Measurements from ENCODE around the gene MAFG. TPM values are rescaled to one million over a fixed set of nuclear protein-coding genes. Genes with fewer than 3 reads are reported as not detected.

The MAFG gene
- total and polyA plus RNA-seq, 2 of the 13 experiments (the other 11 are each of a cell fraction or from before 2014, with no cell fraction given): 14.5 to 20.0 TPM

DNA sequence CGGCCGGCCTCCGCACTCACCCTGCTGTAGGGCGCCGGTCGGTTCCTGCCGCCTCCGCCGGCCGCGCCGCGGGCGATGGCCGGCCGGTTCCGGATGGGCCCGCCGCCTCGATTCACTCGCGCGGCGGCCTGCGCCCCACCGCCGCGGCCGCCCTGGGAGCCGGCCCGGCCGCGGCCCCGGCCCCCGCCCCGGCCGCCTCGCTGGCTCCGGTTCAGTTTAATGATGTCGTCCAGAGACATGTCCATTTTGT is 36.3 kb downstream of the MAFG start:
- WGBS (ENCODE audit: low lambda C conversion rate): no CpG with 5 or more reads among the region's 40 CpGs
- H3K4me2 ChIP-seq (ENCODE audit: low read depth, low read length): peak overlapping the region; percentile 69; the same call in 1 of the 2 replicates
- FAIRE-seq (no peak), DNase-seq (ENCODE audit: low spot score) (no peak), ATAC-seq (no peak)
- H3K36me3 ChIP-seq (replicated peaks in 1 of 2; ENCODE audit: control insufficient read depth in 1 of 2, insufficient read depth in 2 of 2, low read length in 2 of 2): peaks cover 32 to 42% of the 10 kb centered on the region in 2 experiments
- H3K4me1 ChIP-seq (ENCODE audit: insufficient read depth, low read length): peaks cover 36% of the 10 kb centered on the region
- peaks cover 50% of the 10 kb centered on the region for H3K79me2 ChIP-seq (ENCODE audit: insufficient read depth, low read length)
- ChIA-PET POLR2A (interaction anchor here (1.0 to 2.7 kb wide), 12 partner anchors 11 to 207 kb away, joined by 3 to 23 read pairs (median 6); partner anchors contain the start of genes ARHGDIA, DCXR and NPB), CTCF (ENCODE audit: low intra/inter-chr PET ratio, low total read pairs) (interaction anchor here (1.0 kb wide), 1 partner anchor 131 kb away, joined by 3 read pairs; no protein-coding TSS in a partner anchor)
- H3K27me3 ChIP-seq (ENCODE audit: control insufficient read depth in 1 of 2, insufficient read depth in 2 of 2, low read length in 2 of 2): peaks cover 0 to 6% of the 10 kb centered on the region in 2 experiments; a peak in 2 of 5 replicates
- H3K9ac ChIP-seq (ENCODE audit: insufficient read depth, low read depth, low read length): peak overlapping the region; percentile 99
- H3K9me3 ChIP-seq (ENCODE audit: low read length): no peaks in the 10 kb centered on the region
- BruUV-seq (replicated peaks): no TSS peak
- in situ Hi-C loops (cut with HindIII; ENCODE audit: extremely low pct_ligation_motif_present, low pct_unique_long_range_greater_than_20kb): no loop called here
- no peak for TF ChIP-seq NR2F2 (IDR thresholded peaks at IDR 0.05; ENCODE audit: borderline replicate concordance, low read depth)
- peak overlapping the region; percentile 80 for H3K27ac ChIP-seq (ENCODE audit: extremely low read length, insufficient read depth, low read length)
- no peak overlapping the region for H2AFZ ChIP-seq (ENCODE audit: low read length)
- peak overlapping the region; percentile 94 to 98 (median 94) for H3K4me3 ChIP-seq (replicated peaks in 1 of 3; ENCODE audit: insufficient read depth in 1 of 3, low read depth in 2 of 3, low read length in 3 of 3)
- H4K20me1 ChIP-seq (ENCODE audit: insufficient read depth, low read length): no peaks in the 10 kb centered on the region
- intact Hi-C loops (cut with micrococcal nuclease; ENCODE audit: unreplicated experiment): no loop called here

DNA sequence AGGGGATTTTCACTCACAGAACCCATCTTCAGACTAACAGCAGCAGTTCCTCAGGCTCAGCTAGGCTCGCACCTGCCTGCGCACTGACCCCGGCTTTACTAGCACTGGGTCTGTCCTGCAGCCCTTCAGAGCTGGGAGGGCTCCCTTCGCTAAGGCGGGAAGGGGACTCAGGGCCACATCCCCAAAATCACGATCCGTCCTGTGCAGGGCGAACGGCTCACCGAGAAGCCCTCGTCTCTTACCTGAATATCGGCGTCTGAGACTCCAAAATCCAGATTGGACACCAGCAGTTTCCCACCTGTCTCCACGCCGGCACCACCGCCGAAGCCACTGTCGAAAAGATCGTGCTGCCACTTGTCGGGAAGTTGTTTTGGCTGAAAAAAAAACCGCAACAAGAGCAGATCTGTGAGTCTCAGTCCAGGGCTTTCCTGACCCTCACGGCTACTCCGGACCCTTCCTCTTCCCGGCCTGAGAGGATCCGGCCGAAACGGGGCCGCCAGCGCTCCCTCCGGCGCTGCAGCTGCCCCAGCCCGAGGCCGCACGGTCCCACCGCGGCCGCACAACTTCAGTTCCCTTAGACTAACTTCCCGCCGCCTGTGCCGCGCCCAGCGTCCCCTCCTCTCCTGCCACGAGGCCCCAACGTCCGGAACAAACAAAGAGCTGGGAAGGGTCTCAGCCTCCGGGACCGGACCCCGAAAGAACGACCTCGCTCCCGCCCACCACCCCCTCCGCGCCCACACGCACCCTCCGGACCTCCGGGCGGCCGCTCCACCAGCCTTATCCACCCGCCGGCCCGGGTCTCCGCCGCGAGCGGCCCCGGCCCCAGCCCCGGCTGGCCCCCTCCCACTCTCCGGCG is 36.9 kb downstream of the MAFG start:
- no peak for FAIRE-seq
- POLR2A ChIA-PET: interaction anchor here (1.5 to 2.2 kb wide), 3 partner anchors 19 to 147 kb away, joined by 6 to 23 read pairs (median 6); partner anchors contain the start of genes ARHGDIA and DCXR
- Histone ChIP-seq H2AFZ (ENCODE audit: low read length) (no peak overlapping the region), H3K27ac (ENCODE audit: extremely low read length, insufficient read depth, low read length) (peak overlapping the region; percentile 76), H3K79me2 (ENCODE audit: insufficient read depth, low read length) (peaks cover 52% of the 10 kb centered on the region), H4K20me1 (ENCODE audit: insufficient read depth, low read length) (no peaks in the 10 kb centered on the region), H3K9me3 (ENCODE audit: low read length) (no peaks in the 10 kb centered on the region), H3K4me1 (ENCODE audit: insufficient read depth, low read length) (peaks cover 36% of the 10 kb centered on the region), H3K9ac (ENCODE audit: insufficient read depth, low read depth, low read length) (peak overlapping the region; percentile 99), H3K27me3 (ENCODE audit: control insufficient read depth in 1 of 2, insufficient read depth in 2 of 2, low read length in 2 of 2) (peaks cover 0 to 6% of the 10 kb centered on the region in 2 experiments; a peak in 2 of 5 replicates), H3K4me3 (replicated peaks in 1 of 3; ENCODE audit: insufficient read depth in 1 of 3, low read depth in 2 of 3, low read length in 3 of 3) (peak overlapping the region; percentile 94 to 98 (median 94)), H3K36me3 (replicated peaks in 1 of 2; ENCODE audit: control insufficient read depth in 1 of 2, insufficient read depth in 2 of 2, low read length in 2 of 2) (peaks cover 36 to 47% of the 10 kb centered on the region in 2 experiments), H3K4me2 (ENCODE audit: low read depth, low read length) (peak overlapping the region; percentile 98)
- 5% methylated on average over 36 of the region's 69 CpGs for whole genome bisulfite sequencing (ENCODE audit: low lambda C conversion rate)
- in situ Hi-C loops (cut with HindIII; ENCODE audit: extremely low pct_ligation_motif_present, low pct_unique_long_range_greater_than_20kb) (no loop called here), intact Hi-C loops (cut with micrococcal nuclease; ENCODE audit: unreplicated experiment) (no loop called here)
- CTCF ChIA-PET (ENCODE audit: low intra/inter-chr PET ratio, low total read pairs): interaction anchor here (1.0 kb wide), 1 partner anchor 131 kb away, joined by 3 read pairs; no protein-coding TSS in a partner anchor
- ATAC-seq: no peak
- no peak for DNase-seq (ENCODE audit: low spot score)
- no TSS peak for BruUV-seq (replicated peaks)
- TF ChIP-seq AKAP8 (CRISPR knock-in tag; IDR thresholded peaks at IDR 0.05): no peak
- TF ChIP-seq, protein P1, sequence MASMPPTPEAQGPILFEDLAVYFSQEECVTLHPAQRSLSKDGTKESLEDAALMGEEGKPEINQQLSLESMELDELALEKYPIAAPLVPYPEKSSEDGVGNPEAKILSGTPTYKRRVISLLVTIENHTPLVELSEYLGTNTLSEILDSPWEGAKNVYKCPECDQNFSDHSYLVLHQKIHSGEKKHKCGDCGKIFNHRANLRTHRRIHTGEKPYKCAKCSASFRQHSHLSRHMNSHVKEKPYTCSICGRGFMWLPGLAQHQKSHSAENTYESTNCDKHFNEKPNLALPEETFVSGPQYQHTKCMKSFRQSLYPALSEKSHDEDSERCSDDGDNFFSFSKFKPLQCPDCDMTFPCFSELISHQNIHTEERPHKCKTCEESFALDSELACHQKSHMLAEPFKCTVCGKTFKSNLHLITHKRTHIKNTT (CRISPR knock-in tag; IDR thresholded peaks at IDR 0.05): no peak
- TF ChIP-seq ZNF577 (CRISPR knock-in tag; IDR thresholded peaks at IDR 0.05; ENCODE audit: borderline replicate concordance, low read depth): no peak
- no peak for TF ChIP-seq NCOA2 (CRISPR knock-in tag; IDR thresholded peaks at IDR 0.05)
- TF ChIP-seq MIXL1 (CRISPR knock-in tag; IDR thresholded peaks at IDR 0.05): no peak
- no peak for TF ChIP-seq YY1 (IDR thresholded peaks at IDR 0.05; ENCODE audit: insufficient read depth, insufficient replicate concordance, low read depth, low read length)
- no peak for TF ChIP-seq FOXJ3 (CRISPR knock-in tag; IDR thresholded peaks at IDR 0.05; ENCODE audit: borderline replicate concordance)
- no peak for TF ChIP-seq KAT7 (CRISPR knock-in tag; IDR thresholded peaks at IDR 0.05; ENCODE audit: borderline replicate concordance)
- TF ChIP-seq MATR3 (CRISPR knock-in tag; IDR thresholded peaks at IDR 0.05): no peak
- peak; percentile 82; the same call in 1 of the 2 replicates for TF ChIP-seq SRY (CRISPR knock-in tag; IDR thresholded peaks at IDR 0.05)
- TF ChIP-seq ZMYM2 (CRISPR knock-in tag; IDR thresholded peaks at IDR 0.05): no peak
- TF ChIP-seq POLR2G (IDR thresholded peaks at IDR 0.05; ENCODE audit: low read depth, low read length): 0 out of 2 replicates have a peak, but pooled peaks have one; percentile 20
- TF ChIP-seq TCF7 (IDR thresholded peaks at IDR 0.05; ENCODE audit: low read depth): no peak
- peak; percentile 63 for TF ChIP-seq ZNF891 (CRISPR knock-in tag; IDR thresholded peaks at IDR 0.05)
- TF ChIP-seq, protein P2, sequence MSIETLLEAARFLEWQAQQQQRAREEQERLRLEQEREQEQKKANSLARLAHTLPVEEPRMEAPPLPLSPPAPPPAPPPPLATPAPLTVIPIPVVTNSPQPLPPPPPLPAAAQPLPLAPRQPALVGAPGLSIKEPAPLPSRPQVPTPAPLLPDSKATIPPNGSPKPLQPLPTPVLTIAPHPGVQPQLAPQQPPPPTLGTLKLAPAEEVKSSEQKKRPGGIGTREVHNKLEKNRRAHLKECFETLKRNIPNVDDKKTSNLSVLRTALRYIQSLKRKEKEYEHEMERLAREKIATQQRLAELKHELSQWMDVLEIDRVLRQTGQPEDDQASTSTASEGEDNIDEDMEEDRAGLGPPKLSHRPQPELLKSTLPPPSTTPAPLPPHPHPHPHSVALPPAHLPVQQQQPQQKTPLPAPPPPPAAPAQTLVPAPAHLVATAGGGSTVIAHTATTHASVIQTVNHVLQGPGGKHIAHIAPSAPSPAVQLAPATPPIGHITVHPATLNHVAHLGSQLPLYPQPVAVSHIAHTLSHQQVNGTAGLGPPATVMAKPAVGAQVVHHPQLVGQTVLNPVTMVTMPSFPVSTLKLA (IDR thresholded peaks at IDR 0.05): no peak

Measured in HepG2 (cell line).